ENCODE results near the gene CNNM1. TPM values are rescaled to one million over a fixed set of nuclear protein-coding genes. Genes with fewer than 3 reads are reported as not detected.

CNNM1 gene
- total RNA-seq, 1 donor from 2014 or later: 1.3 TPM

Other genes starting within 250 kb of the CNNM1 start
- gene HPSE2, start 93.5 kb upstream of the CNNM1 start, total RNA-seq: not detected in 2 replicates
- 52.6 and 62.2 TPM in 2 replicates for gene GOT1, start 101.3 kb downstream of the CNNM1 start, total RNA-seq
- gene NKX2-3, start 203.6 kb downstream of the CNNM1 start, total RNA-seq: not detected in 2 replicates